Ishikawa (cell line): ENCODE results near the gene ACSS1.

ENCODE experiments used
- CEBPB ChIP-seq: IDR thresholded peaks from 2 replicates; pipeline ENCODE4 v1.6.1; 2012
- CREB1 ChIP-seq: IDR thresholded peaks from 2 replicates; pipeline ENCODE4 v1.6.1; 2012; ENCODE audit warnings: low read depth
- EP300 ChIP-seq: IDR thresholded peaks from 2 replicates; pipeline ENCODE4 v1.6.1; 2012; ENCODE audit warnings: borderline replicate concordance
- FOXM1 ChIP-seq: IDR thresholded peaks from 2 replicates; pipeline ENCODE4 v1.6.1; 2012; ENCODE audit warnings: low read depth, borderline replicate concordance
- MAX ChIP-seq: IDR thresholded peaks from 2 replicates; pipeline ENCODE4 v1.6.1; 2012
- NFIC ChIP-seq: IDR thresholded peaks from 2 replicates; pipeline ENCODE4 v1.6.1; 2012
- RAD21 ChIP-seq: IDR thresholded peaks from 2 replicates; pipeline ENCODE4 v1.6.1; 2012; ENCODE audit warnings: low read depth
- REST ChIP-seq: IDR thresholded peaks from 2 replicates; pipeline ENCODE4 v1.6.1; 2012; ENCODE audit warnings: low read depth, mild to moderate bottlenecking
- TAF1 ChIP-seq: IDR thresholded peaks from 2 replicates; pipeline ENCODE4 v1.6.1; 2012; ENCODE audit warnings: low read depth, mild to moderate bottlenecking
- TEAD4 ChIP-seq: IDR thresholded peaks from 2 replicates; pipeline ENCODE4 v1.6.1; 2012
- USF1 ChIP-seq: IDR thresholded peaks from 2 replicates; pipeline ENCODE4 v1.6.1; 2012
- YY1 ChIP-seq: IDR thresholded peaks from 2 replicates; pipeline ENCODE4 v1.6.1; 2012; ENCODE audit warnings: low read depth
- ZBTB7A ChIP-seq: IDR thresholded peaks from 2 replicates; pipeline ENCODE4 v1.6.1; 2012; ENCODE audit warnings: low read depth

DNA sequence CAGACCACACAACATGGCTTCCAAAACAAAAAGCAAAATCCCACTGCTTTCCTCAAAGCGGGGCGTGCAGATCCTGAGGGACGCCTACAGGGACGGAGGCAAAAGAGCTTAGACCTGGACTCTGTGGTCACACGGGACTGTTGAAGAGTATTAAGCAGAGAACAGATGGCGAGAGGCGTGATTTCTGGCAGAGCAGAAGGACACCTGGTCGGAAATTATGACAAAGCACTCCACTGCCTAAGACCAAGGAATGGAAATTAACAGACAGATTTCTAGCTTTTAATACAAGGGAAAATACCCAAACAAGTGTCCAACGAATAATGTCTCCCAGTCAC, 93.5 kb downstream of the ACSS1 start:
- TF ChIP-seq NFIC, result no peak
- TF ChIP-seq REST, result no peak
- no peak for TF ChIP-seq EP300
- TF ChIP-seq TAF1, result no peak
- no peak for TF ChIP-seq MAX
- TF ChIP-seq CEBPB, result no peak
- no peak for TF ChIP-seq TEAD4
- TF ChIP-seq CREB1, result no peak
- TF ChIP-seq USF1, result no peak
- TF ChIP-seq RAD21, result no peak
- no peak for TF ChIP-seq ZBTB7A
- TF ChIP-seq FOXM1, result no peak
- no peak for TF ChIP-seq YY1
